Stomach smooth muscle (tissue), 2 donors: Measurements from ENCODE around the gene APCDD1L.
"Not testable (repeated sequence)": the region's sequence is repeated elsewhere in the genome, so short reads cannot be mapped to it uniquely, and the experiment has no call there.

Experiments
- H3K27ac ChIP-seq: one replicate; pipeline ENCODE4 v1.7.0; 2013; ENCODE audit warnings: mild to moderate bottlenecking, low read length, inconsistent platforms
- H3K27me3 ChIP-seq, 2 donors: one replicate each; pipeline ENCODE4 v1.7.0; 2013; ENCODE audit warnings: low read length in 2 of 2; ENCODE audit not compliant: insufficient read depth in 2 of 2, control insufficient read depth in 1 of 2
- H3K36me3 ChIP-seq, 2 donors: one replicate each; pipeline ENCODE4 v1.7.0; 2013; ENCODE audit warnings: low read length in 2 of 2; ENCODE audit not compliant: control insufficient read depth in 2 of 2, insufficient read depth in 2 of 2
- H3K4me1 ChIP-seq: one replicate; pipeline ENCODE4 v1.7.0; 2013; ENCODE audit warnings: low read length; ENCODE audit not compliant: control insufficient read depth, insufficient read depth
- H3K4me3 ChIP-seq, 2 donors: one replicate each; pipeline ENCODE4 v1.7.0; 2013; ENCODE audit warnings: low read length in 2 of 2
- H3K9ac ChIP-seq, 2 donors: one replicate each; pipeline ENCODE4 v1.7.0; 2013; ENCODE audit warnings: low read length in 2 of 2, mild to moderate bottlenecking in 1 of 2
- H3K9me3 ChIP-seq, 2 donors: one replicate each; pipeline ENCODE4 v1.7.0; 2013; ENCODE audit warnings: low read length in 2 of 2; ENCODE audit not compliant: control insufficient read depth in 2 of 2
- donor health status: healthy.
- donor health status: Pancreatic carcinoma.

Gene APCDD1L

GRCh38 chr20:58421497-58421850, 93.7 kb downstream of the APCDD1L start:
- H3K4me3 ChIP-seq = no peak overlapping the region
- H3K27me3 ChIP-seq = no peaks in the 10 kb centered on the region
- no peak overlapping the region for H3K9ac ChIP-seq
- H3K9me3 ChIP-seq = no peaks in the 10 kb centered on the region
- peaks cover 12 to 14% of the 10 kb centered on the region in 2 donors for H3K36me3 ChIP-seq
- H3K27ac ChIP-seq = no peak overlapping the region
- H3K4me1 ChIP-seq = no peaks in the 10 kb centered on the region

GRCh38 chr20:58420798-58421496, 94.3 kb downstream of the APCDD1L start:
- no peak overlapping the region for H3K9ac ChIP-seq

GRCh38 chr20:58418949-58419748, 96.0 kb downstream of the APCDD1L start:
- Histone ChIP-seq H3K9ac (no peak overlapping the region), H3K36me3 (peaks cover 10 to 14% of the 10 kb centered on the region in 2 donors), H3K4me1 (no peaks in the 10 kb centered on the region), H3K27ac (no peak overlapping the region), H3K9me3 (no peaks in the 10 kb centered on the region), H3K27me3 (no peaks in the 10 kb centered on the region), H3K4me3 (no peak overlapping the region)

More at GRCh38 chr20:58420798-58421496, 94.3 kb downstream of the APCDD1L start:
- Histone ChIP-seq H3K9me3 (no peaks in the 10 kb centered on the region), H3K36me3 (peaks cover 12 to 14% of the 10 kb centered on the region in 2 donors), H3K4me3 (no peak overlapping the region), H3K27ac (no peak overlapping the region), H3K4me1 (no peaks in the 10 kb centered on the region), H3K27me3 (no peaks in the 10 kb centered on the region)

GRCh38 chr20:58417438-58417837, 97.8 kb downstream of the APCDD1L start:
- no peak overlapping the region for H3K27ac ChIP-seq
- H3K36me3 ChIP-seq = peaks cover 10 to 14% of the 10 kb centered on the region in 2 donors

GRCh38 chr20:58416835-58417234, 98.4 kb downstream of the APCDD1L start:
- Histone ChIP-seq H3K4me3 (no peak overlapping the region), H3K27ac (no peak overlapping the region), H3K9me3 (no peaks in the 10 kb centered on the region), H3K4me1 (no peaks in the 10 kb centered on the region), H3K9ac (no peak overlapping the region), H3K36me3 (peaks cover 10 to 14% of the 10 kb centered on the region in 2 donors), H3K27me3 (no peaks in the 10 kb centered on the region)

More at GRCh38 chr20:58417438-58417837, 97.8 kb downstream of the APCDD1L start:
- Histone ChIP-seq H3K9me3 (no peaks in the 10 kb centered on the region), H3K9ac (no peak overlapping the region), H3K4me3 (no peak overlapping the region), H3K27me3 (no peaks in the 10 kb centered on the region), H3K4me1 (no peaks in the 10 kb centered on the region)

- no peaks in the 10 kb centered on the region for H3K9me3 ChIP-seq
- peaks cover 10 to 11% of the 10 kb centered on the region in 2 donors for H3K36me3 ChIP-seq
- H3K4me1 ChIP-seq = no peaks in the 10 kb centered on the region
- no peak overlapping the region for H3K27ac ChIP-seq
- no peak overlapping the region for H3K9ac ChIP-seq
- H3K27me3 ChIP-seq = no peaks in the 10 kb centered on the region
- H3K4me3 ChIP-seq = no peak overlapping the region
Measured at GRCh38 chr20:58416057-58416456, 99.1 kb downstream of the APCDD1L start.

- peaks cover 3 to 11% of the 10 kb centered on the region in 2 donors for H3K36me3 ChIP-seq
- not testable (repeated sequence) for H3K9me3 ChIP-seq, H3K4me1 ChIP-seq, H3K27me3 ChIP-seq, H3K4me3 ChIP-seq, H3K9ac ChIP-seq, H3K27ac ChIP-seq
Measured at GRCh38 chr20:58414786-58415185, 100.4 kb downstream of the APCDD1L start.

- not testable (repeated sequence) for H3K27me3 ChIP-seq, H3K27ac ChIP-seq, H3K4me1 ChIP-seq, H3K36me3 ChIP-seq, H3K9me3 ChIP-seq, H3K9ac ChIP-seq, H3K4me3 ChIP-seq
Measured at GRCh38 chr20:58414216-58414615, 101.0 kb downstream of the APCDD1L start.
